ENCODE measurements around the gene RRAS2. TPM values are rescaled to one million over a fixed set of nuclear protein-coding genes. Genes with fewer than 3 reads are reported as not detected.

Gene RRAS2
- total and polyA plus RNA-seq, 10 of the 15 experiments (the other 5 are each of a cell fraction or from before 2014, with no cell fraction given) = 26.9 to 72.4 (median 45.4) TPM

GRCh38 chr11:14364322-14364721 lies 5.3 kb upstream of the RRAS2 start:
- DNase-seq (ENCODE audit: low read depth, low spot score) (no peak), ATAC-seq (no peak), FAIRE-seq (no peak)
- H3K27ac ChIP-seq (ENCODE audit: control insufficient read depth, insufficient read depth) = no peak overlapping the region
- no peak overlapping the region for H3K4me2 ChIP-seq (ENCODE audit: control insufficient read depth, insufficient read depth)
- no peaks in the 10 kb centered on the region for H3K36me3 ChIP-seq (ENCODE audit: control insufficient read depth in 2 of 2, insufficient read depth in 2 of 2, low read length in 1 of 2)
- BruUV-seq (replicated peaks) = no TSS peak
- ChIA-PET SMC1A (ENCODE audit: uncharacterized antibody, unreplicated experiment) (interaction anchor here (2.5 kb wide), 1 partner anchor 55 kb away, joined by 9 read pairs; no protein-coding TSS in a partner anchor), CTCF (no interaction called here), RAD21 (ENCODE audit: unreplicated experiment) (no interaction called here), POLR2A (no interaction called here)
- H4K20me1 ChIP-seq (ENCODE audit: control insufficient read depth, insufficient read depth) = no peaks in the 10 kb centered on the region
- peaks cover 2% of the 10 kb centered on the region; the same call in 1 of the 2 replicates for H3K4me1 ChIP-seq (ENCODE audit: control insufficient read depth, insufficient read depth, low read length)
- H2AFZ ChIP-seq (ENCODE audit: control insufficient read depth, low read depth, low read length) = no peak overlapping the region
- no peak overlapping the region for H3K4me3 ChIP-seq
- intact Hi-C loops (cut with micrococcal nuclease; ENCODE audit: unreplicated experiment) (no loop called here), in situ Hi-C loops (cut with MboI) (no loop called here)
- no peak overlapping the region for H3K9ac ChIP-seq (ENCODE audit: control insufficient read depth, insufficient read depth, low read length)
- no peak for TF ChIP-seq ETV6 (conservative IDR thresholded peaks at IDR 0.05 in 1 of 2, IDR thresholded peaks at IDR 0.05 in 1 of 2; ENCODE audit: borderline replicate concordance in 1 of 2, low read depth in 1 of 2)
- WGBS (ENCODE audit: insufficient coverage, insufficient replicate concordance, low lambda C conversion rate, missing lambda C conversion rate) = 97% methylated on average over 5 of the region's 5 CpGs
- H3K27me3 ChIP-seq (replicated peaks in 1 of 2; ENCODE audit: control insufficient read depth in 2 of 2, insufficient read depth in 2 of 2, low read length in 1 of 2) = no peaks in the 10 kb centered on the region
- no peaks in the 10 kb centered on the region for H3K79me2 ChIP-seq (ENCODE audit: control insufficient read depth, insufficient read depth, low read length)
- no peaks in the 10 kb centered on the region for H3K9me3 ChIP-seq (replicated peaks; ENCODE audit: control insufficient read depth, insufficient read depth, low read length)

- Histone ChIP-seq H2AFZ (ENCODE audit: control insufficient read depth, low read depth, low read length) (no peak overlapping the region), H3K27me3 (replicated peaks in 1 of 2; ENCODE audit: control insufficient read depth in 2 of 2, insufficient read depth in 2 of 2, low read length in 1 of 2) (no peaks in the 10 kb centered on the region), H3K9ac (ENCODE audit: control insufficient read depth, insufficient read depth, low read length) (no peak overlapping the region), H4K20me1 (ENCODE audit: control insufficient read depth, insufficient read depth) (no peaks in the 10 kb centered on the region), H3K4me3 (no peak overlapping the region), H3K4me1 (ENCODE audit: control insufficient read depth, insufficient read depth, low read length) (peaks cover 4% of the 10 kb centered on the region; the same call in 1 of the 2 replicates), H3K9me3 (replicated peaks; ENCODE audit: control insufficient read depth, insufficient read depth, low read length) (no peaks in the 10 kb centered on the region), H3K79me2 (ENCODE audit: control insufficient read depth, insufficient read depth, low read length) (peaks cover 14% of the 10 kb centered on the region), H3K4me2 (ENCODE audit: control insufficient read depth, insufficient read depth) (no peak overlapping the region), H3K27ac (ENCODE audit: control insufficient read depth, insufficient read depth) (no peak overlapping the region), H3K36me3 (ENCODE audit: control insufficient read depth in 2 of 2, insufficient read depth in 2 of 2, low read length in 1 of 2) (no peaks in the 10 kb centered on the region)
- ChIA-PET SMC1A (ENCODE audit: uncharacterized antibody, unreplicated experiment) (interaction anchor here (1.0 to 2.5 kb wide), 5 partner anchors 16 to 109 kb away, joined by 3 to 9 read pairs (median 8); no protein-coding TSS in a partner anchor), RAD21 (ENCODE audit: unreplicated experiment) (interaction anchor here (0.6 to 1.1 kb wide), 3 partner anchors 58 to 93 kb away, joined by 3 to 4 read pairs (median 3); no protein-coding TSS in a partner anchor), CTCF (interaction anchor here (0.8 to 1.7 kb wide), 8 partner anchors 9 to 94 kb away, joined by 3 to 6 read pairs (median 3); no protein-coding TSS in a partner anchor), POLR2A (interaction anchor here (0.5 kb wide), 1 partner anchor 69 kb away, joined by 3 read pairs; no protein-coding TSS in a partner anchor)
- in situ Hi-C loops (cut with MboI) = no loop called here
- no TSS peak for BruUV-seq (replicated peaks)
- 84% methylated on average over 3 of the region's 3 CpGs for WGBS (ENCODE audit: insufficient coverage, insufficient replicate concordance, low lambda C conversion rate, missing lambda C conversion rate)
- FAIRE-seq (no peak), DNase-seq (ENCODE audit: low read depth, low spot score) (no peak), ATAC-seq (no peak)
- TF ChIP-seq MEF2B (IDR thresholded peaks at IDR 0.05; ENCODE audit: partially characterized antibody, poor library complexity, severe bottlenecking) = no peak
- intact Hi-C loops (cut with micrococcal nuclease; ENCODE audit: unreplicated experiment) = no loop called here
These were observed 3.6 kb upstream of the RRAS2 start for GRCh38 chr11:14362611-14363010.
